Muscle of back (tissue), 11 donors: ENCODE measurements around the gene LBHD2. TPM values are rescaled to one million over a fixed set of nuclear protein-coding genes. Genes with fewer than 3 reads are reported as not detected.
A peak's percentile ranks its signal among the peaks of the same experiment; 100 is the strongest.

Source experiments
- DNase-seq, 3 donors: peaks; one replicate each; pipeline versions ENCODE4 v3.0.0 to v3.0.0-alpha.2; 2013
- polyA plus RNA-seq, 10 donors: library from polyadenylated mRNA; unstranded; fragments of 120-200 nt; gene quantifications; one replicate each; pipeline ENCODE4 v1.2.1, GENCODE V29; 2013; ENCODE audit not compliant: insufficient read length in 10 of 10

LBHD2 gene
- polyA plus RNA-seq, 10 donors: 0.17 TPM; not detected in 9

- no peak for DNase-seq
Measured at GRCh38 chr14:103089386-103090335, 5.7 kb downstream of the LBHD2 start.

- DNase-seq: no peak
Measured at GRCh38 chr14:103090481-103091020, 6.5 kb downstream of the LBHD2 start.

GRCh38 chr14:103091041-103091882, 7.3 kb downstream of the LBHD2 start:
- peak in 1 of 3 donors; percentile 50 for DNase-seq

- no peak for DNase-seq
Measured at GRCh38 chr14:103091883-103092222, 7.8 kb downstream of the LBHD2 start.

- DNase-seq: no peak
Measured at GRCh38 chr14:103093856-103094405, 9.9 kb downstream of the LBHD2 start.

GRCh38 chr14:103094406-103095209, 10.6 kb downstream of the LBHD2 start, which contains the start of gene EXOC3L4:
Gene EXOC3L4, plus strand, starts transcription at chr14:103094725. Its CDS starts 5,495 bp downstream, at chr14:103100220.
- no peak for DNase-seq

- no peak for DNase-seq
Measured at GRCh38 chr14:103095210-103095778, 11.3 kb downstream of the LBHD2 start.

- no peak for DNase-seq
Measured at GRCh38 chr14:103096387-103096786, 12.4 kb downstream of the LBHD2 start.

- DNase-seq: no peak
Measured at GRCh38 chr14:103097244-103097993, 13.4 kb downstream of the LBHD2 start.

- DNase-seq: no peak
Measured at GRCh38 chr14:103097994-103098957, 14.3 kb downstream of the LBHD2 start.

GRCh38 chr14:103099081-103099732, 15.2 kb downstream of the LBHD2 start:
- DNase-seq: no peak

GRCh38 chr14:103099733-103100280, 15.8 kb downstream of the LBHD2 start:
- no peak for DNase-seq

- no peak for DNase-seq
Measured at GRCh38 chr14:103100281-103101121, 16.5 kb downstream of the LBHD2 start.

GRCh38 chr14:103101257-103101962, 17.4 kb downstream of the LBHD2 start:
- no peak for DNase-seq

- peak in 1 of 3 donors; percentile 72 for DNase-seq
Measured at GRCh38 chr14:103101963-103102688, 18.1 kb downstream of the LBHD2 start.
